ENCODE data around the gene TGFBR3.

GRCh38 chr1:91700332-91700731 lies 185.6 kb downstream of the TGFBR3 start:
- TF ChIP-seq CBX5 (IDR thresholded peaks at IDR 0.05; ENCODE audit: low read depth, low read length), result no peak
- TF ChIP-seq SP1 (IDR thresholded peaks at IDR 0.05; ENCODE audit: low read depth, low read length), result no peak
- TF ChIP-seq, protein P1, sequence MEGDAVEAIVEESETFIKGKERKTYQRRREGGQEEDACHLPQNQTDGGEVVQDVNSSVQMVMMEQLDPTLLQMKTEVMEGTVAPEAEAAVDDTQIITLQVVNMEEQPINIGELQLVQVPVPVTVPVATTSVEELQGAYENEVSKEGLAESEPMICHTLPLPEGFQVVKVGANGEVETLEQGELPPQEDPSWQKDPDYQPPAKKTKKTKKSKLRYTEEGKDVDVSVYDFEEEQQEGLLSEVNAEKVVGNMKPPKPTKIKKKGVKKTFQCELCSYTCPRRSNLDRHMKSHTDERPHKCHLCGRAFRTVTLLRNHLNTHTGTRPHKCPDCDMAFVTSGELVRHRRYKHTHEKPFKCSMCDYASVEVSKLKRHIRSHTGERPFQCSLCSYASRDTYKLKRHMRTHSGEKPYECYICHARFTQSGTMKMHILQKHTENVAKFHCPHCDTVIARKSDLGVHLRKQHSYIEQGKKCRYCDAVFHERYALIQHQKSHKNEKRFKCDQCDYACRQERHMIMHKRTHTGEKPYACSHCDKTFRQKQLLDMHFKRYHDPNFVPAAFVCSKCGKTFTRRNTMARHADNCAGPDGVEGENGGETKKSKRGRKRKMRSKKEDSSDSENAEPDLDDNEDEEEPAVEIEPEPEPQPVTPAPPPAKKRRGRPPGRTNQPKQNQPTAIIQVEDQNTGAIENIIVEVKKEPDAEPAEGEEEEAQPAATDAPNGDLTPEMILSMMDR (IDR thresholded peaks at IDR 0.05; ENCODE audit: control extremely low read depth in 1 of 3, insufficient read depth in 1 of 3, low read depth in 1 of 3, low read length in 3 of 3), result no peak

All from H1 (cell line).